GM21717 (cell line): Measurements from ENCODE around the gene ESYT1.

Experiments
- ATAC-seq: cut with Tn5 transposase; IDR thresholded peaks from one replicate; pipeline ENCODE4 v1.9.1; 2021; ENCODE audit warnings: mild to moderate bottlenecking, moderate library complexity; ENCODE audit not compliant: unreplicated experiment

Gene ESYT1, protein sequence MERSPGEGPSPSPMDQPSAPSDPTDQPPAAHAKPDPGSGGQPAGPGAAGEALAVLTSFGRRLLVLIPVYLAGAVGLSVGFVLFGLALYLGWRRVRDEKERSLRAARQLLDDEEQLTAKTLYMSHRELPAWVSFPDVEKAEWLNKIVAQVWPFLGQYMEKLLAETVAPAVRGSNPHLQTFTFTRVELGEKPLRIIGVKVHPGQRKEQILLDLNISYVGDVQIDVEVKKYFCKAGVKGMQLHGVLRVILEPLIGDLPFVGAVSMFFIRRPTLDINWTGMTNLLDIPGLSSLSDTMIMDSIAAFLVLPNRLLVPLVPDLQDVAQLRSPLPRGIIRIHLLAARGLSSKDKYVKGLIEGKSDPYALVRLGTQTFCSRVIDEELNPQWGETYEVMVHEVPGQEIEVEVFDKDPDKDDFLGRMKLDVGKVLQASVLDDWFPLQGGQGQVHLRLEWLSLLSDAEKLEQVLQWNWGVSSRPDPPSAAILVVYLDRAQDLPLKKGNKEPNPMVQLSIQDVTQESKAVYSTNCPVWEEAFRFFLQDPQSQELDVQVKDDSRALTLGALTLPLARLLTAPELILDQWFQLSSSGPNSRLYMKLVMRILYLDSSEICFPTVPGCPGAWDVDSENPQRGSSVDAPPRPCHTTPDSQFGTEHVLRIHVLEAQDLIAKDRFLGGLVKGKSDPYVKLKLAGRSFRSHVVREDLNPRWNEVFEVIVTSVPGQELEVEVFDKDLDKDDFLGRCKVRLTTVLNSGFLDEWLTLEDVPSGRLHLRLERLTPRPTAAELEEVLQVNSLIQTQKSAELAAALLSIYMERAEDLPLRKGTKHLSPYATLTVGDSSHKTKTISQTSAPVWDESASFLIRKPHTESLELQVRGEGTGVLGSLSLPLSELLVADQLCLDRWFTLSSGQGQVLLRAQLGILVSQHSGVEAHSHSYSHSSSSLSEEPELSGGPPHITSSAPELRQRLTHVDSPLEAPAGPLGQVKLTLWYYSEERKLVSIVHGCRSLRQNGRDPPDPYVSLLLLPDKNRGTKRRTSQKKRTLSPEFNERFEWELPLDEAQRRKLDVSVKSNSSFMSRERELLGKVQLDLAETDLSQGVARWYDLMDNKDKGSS

DNA sequence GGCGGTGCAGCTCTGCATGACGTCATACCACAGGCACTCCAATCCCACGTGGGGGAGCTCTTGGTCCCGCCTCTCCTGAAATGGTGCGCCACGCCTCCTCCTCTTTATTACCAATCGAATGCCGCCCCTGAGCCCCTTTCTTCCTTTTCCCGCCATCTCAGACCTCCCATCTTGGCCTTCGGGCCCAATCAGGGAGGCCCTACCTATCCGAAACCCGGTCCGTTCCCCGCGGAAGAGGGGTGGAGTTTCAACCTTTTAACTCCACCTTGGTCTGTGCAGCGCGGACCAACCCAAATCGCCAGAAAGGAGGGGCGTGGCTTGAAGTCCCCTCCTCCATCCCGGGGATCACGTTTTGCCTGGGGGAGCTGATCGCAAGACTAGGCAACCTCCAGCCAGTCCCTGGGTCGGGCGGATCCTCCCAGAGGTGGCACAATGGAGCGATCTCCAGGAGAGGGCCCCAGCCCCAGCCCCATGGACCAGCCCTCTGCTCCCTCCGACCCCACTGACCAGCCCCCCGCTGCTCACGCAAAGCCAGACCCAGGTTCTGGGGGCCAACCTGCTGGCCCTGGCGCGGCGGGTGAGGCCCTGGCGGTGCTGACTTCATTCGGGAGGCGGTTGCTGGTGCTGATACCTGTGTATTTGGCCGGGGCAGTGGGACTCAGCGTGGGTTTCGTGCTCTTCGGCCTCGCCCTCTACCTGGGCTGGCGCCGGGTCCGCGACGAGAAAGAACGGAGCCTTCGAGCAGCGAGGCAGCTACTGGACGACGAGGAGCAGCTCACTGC is at the start of gene ESYT1:
Gene ESYT1, plus strand, starts transcription at position 380 of the 782 bp plus-strand sequence. Its CDS starts 53 bp downstream, at position 433.
- peak; percentile 80 for ATAC-seq

DNA sequence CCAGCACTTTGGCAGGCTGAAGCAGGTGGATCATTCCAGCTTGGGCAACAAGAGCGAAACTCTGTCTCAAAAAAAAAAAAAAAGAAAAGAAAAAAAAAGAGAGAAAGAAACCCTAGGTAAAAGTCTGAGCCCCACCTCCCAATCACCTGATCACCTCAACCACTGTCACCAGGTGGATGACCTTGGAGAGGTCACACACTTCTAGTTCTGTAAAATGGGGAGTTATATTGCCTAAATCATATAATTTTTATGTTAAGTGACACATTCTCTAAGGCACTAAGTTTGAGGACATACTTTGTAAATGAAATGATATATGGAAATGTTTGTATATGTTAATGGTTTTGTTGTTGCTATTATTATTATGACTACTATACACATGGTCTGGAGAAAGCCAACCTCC is 49.6 kb upstream of the ESYT1 start:
- ATAC-seq = no peak

DNA sequence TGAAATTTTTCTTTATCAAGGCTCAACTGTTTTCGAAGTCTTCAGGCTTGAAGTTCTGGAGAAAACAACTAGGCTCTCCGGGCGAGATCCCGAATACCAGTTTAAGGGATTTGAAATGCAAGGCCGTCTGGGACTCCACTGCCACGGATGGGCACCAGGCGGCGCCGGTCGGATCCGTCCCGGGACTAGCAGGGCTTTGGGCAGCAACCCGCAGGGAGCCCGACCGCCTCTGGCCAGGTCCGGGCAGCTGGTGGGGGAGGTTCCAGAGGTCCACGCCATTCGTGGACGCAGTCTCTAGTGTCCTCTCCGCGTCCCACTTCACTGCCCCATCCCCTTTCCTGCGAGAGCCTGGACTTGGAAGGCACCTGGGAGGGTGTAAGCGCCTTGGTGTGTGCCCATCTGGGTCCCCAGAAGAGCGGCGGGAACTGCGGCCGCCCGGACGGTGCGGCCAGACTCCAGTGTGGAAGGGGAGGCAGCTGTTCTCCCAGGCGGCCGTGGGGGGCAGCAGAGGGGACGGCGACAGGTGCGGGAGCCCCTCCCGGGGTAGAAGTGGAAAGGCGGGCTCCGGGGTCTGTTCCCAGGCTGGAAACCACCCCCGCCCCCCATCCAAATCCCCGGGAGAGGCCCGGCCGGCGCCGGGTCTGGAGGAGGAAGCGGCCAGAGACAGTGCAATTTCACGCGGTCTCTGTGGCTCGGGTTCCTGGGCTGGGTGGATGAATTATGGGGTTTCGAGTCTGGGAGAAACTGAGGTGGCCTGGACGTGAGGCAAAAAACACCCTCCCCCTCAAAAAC is 48.9 kb upstream of the ESYT1 start:
- peak; percentile 54 for ATAC-seq

DNA sequence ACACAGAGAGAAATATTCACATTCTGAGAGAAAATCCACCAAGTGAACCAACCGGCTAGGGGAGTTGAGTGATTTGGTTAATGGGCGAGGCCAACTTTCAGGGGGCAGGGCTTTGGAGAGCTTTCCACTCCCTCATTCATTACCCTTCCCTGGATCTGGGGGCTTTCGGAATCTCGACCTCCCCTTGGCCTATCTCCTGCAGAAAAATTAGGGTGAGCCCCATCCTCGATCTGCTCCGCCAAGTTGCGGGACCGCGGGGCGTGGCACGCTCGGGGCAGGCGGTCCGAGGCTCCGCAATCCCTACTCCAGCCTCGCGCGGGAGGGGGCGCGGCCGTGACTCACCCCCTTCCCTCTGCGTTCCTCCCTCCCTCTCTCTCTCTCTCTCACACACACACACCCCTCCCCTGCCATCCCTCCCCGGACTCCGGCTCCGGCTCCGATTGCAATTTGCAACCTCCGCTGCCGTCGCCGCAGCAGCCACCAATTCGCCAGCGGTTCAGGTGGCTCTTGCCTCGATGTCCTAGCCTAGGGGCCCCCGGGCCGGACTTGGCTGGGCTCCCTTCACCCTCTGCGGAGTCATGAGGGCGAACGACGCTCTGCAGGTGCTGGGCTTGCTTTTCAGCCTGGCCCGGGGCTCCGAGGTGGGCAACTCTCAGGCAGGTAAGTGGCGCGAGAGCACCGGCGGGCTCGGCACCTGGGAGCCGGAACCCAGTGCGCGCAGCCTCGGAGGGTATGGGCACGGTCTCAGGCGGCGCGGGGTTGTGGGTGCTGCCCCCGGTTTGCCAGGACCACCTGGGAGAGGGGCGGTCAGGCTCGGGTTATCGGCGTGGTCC is 48.1 kb upstream of the ESYT1 start, which contains the start of gene ERBB3:
Gene ERBB3, plus strand, starts transcription at position 443 of the 833 bp plus-strand sequence. Its CDS starts 136 bp downstream, at position 579.
- ATAC-seq = peak; percentile 51

DNA sequence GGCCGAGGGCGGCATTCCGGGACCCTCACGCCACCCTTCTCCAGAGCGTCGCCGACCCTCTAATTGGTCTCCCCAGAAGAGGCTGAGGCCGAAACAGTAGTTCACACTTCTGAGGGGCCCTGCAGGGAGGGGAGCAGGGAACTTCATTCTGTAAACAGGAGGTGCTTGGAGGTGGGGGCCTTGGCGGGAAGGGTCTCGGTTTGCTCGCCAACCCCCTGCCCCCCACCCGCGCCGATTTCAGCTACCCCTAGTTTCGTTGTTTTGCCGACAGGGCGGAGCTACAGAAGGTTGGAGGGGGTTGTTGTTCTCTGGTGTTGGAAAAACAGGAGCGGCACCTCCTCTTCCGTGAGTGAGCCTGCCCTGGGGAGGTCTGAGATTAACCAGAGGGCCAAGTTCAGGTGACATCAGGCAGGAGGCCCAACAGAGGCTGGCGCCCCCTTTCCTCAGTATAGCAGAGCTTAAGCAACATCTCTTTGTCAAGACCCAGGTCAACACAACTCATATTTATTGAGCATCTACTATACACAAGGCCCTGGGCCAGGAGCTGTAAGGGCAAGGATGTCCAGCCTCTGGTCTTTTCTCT is 47.4 kb upstream of the ESYT1 start:
- no peak for ATAC-seq

DNA sequence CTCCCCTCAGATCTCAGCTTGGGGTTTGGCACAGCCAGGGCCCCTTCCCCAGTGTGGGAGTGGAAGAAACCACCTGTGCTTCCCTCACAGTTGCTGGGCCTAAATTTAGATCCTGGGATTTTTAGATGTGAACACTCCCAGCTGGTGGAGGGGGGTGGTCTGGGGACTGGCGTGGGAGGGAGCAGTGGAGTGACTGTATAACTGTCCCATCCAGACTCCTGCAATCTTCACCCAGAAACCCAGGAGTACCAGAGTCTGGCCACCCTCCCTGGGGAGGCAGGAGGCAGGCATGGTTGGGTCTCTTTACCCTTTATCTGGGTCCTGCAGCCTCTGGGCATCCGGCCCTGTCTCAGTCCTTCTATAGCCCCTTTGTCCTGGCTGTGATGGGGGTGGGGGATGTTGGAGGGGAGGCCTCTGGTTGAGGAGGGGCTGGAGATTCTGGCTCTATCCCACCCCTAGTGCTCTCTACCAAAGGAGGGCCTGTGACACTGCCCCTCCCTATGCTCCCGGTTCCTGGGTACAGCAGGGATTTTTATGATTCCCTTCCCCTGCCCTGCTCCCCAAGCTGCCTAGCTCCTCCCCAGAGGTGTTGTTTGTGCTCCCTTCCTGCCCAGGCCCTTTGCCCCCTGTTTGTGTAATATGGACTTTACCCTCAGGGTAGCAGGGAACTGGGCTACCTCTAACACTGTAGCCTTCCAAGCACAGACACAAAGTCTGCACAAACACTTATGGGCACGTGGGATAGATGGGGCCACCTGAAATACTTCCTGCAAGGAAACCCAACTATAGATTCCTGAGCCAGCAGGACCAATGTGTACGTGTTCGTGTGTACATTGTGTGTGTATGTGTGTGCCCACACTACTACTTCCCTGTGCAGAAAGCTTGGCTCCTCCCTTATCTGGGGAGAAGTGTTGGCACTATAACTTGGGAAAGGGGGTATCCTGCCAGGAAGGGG is 46.4 kb upstream of the ESYT1 start:
- ATAC-seq = no peak

DNA sequence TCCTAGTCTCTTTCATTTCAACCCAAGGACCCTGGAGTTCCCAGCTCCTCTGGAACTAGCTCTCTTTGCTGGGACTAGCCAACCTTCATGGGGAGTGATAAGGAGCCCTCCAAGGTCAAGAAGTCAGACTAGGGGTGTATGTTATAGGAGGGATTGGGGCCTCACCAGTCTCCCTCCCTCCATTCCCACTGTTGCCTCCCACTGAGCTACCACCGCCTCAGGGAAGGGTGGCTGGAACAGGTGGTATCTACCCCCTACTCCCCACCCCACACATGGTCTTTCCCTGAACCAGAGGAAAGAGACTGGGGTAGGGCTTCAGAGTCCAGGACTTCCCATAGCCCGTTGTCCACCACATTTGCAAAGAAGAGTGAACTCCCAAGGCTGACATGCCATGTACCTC is 45.7 kb upstream of the ESYT1 start:
- ATAC-seq = no peak

DNA sequence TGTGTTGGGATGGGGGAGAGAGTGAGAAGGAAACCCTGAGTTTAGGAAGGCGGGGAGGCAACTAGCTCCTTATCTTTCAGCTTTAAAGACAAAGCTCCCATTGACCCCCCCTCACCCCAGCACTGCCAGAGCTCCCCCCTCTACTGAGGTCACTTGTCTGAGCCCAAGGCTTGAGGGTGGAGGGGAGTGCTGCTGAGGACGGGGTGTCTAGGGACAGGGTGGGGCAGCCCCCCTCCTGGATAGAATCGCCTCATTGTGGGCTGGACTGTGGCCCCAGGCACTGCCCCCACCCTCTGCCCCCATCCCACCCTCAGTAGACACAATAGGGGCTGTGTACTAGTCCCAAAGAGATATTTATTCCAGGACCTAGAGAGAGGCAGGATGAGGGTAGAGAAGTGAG is 45.1 kb upstream of the ESYT1 start:
- no peak for ATAC-seq

DNA sequence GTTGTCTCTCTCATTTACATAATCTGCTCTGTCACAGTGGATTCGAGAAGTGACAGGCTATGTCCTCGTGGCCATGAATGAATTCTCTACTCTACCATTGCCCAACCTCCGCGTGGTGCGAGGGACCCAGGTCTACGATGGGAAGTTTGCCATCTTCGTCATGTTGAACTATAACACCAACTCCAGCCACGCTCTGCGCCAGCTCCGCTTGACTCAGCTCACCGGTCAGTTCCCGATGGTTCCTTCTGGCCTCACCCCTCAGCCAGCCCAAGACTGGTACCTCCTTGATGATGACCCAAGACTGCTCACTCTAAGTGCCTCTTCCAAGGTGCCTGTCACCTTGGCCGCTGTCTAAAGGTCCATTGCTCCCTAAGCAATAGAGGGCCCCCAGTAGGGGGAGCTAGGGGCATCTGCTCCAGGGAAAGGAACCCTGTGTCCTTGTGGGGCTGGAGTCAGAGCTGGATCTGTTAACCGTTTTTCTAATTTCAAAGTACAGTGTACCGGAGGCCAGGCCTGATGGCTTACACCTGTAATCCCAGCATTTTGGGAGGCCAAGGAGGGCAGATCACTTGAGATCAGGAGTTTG is 43.0 kb upstream of the ESYT1 start:
- no peak for ATAC-seq

DNA sequence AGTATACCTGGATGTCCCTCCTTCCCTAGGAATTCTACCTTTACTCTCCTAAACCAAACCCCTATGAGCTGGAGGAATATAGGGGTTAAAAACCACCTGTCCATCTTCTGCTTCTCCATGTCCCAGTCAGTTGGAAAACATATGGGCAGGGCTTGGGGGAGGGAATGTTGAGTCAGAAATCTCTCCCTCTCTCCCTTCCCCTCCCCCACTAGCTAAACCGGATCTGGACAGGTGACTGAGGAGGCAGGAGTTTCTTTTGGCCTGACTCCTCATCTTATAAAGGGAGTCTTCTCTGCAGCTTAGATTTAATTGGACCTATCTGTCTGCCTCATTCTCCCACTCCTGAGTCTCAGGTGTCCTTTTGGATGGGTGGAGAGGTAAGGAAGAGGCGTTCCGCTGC is 42.0 kb upstream of the ESYT1 start:
- no peak for ATAC-seq

DNA sequence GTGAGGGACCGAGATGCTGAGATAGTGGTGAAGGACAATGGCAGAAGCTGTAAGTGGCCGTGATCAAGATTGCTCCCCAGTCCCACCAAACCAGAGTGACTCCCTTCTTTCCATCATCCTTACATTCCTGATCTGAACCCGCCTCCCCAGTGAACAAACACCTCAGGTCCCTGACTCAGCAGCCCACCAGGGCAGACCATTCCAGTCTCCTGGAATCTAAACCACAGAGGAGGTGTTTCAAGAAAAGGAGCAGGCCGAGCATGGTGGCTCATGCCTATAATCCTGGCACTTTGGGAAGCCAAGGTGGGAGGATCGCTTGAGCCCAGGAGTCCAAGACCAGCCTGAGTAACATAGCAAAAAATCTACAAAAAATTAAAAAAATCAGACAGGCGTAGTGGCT is 41.5 kb upstream of the ESYT1 start:
- no peak for ATAC-seq

DNA sequence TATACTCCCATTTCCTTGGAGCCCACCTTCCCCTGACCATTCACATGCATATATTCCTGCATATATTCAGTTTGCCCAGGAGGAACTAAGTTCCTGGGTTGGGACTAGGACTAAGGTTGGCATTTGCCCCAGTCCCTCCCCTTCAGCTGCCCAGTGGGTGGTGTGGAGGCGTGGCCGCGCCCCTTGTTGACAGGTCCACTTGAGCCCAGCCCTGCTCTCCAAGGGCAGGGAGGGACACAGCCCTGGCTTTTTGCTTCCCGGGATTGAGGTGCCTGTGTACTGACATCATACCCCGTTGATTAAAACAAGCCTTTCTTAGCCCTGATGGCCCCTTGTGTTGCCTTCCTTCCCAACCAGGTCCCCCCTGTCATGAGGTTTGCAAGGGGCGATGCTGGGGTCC is 40.8 kb upstream of the ESYT1 start:
- no peak for ATAC-seq

DNA sequence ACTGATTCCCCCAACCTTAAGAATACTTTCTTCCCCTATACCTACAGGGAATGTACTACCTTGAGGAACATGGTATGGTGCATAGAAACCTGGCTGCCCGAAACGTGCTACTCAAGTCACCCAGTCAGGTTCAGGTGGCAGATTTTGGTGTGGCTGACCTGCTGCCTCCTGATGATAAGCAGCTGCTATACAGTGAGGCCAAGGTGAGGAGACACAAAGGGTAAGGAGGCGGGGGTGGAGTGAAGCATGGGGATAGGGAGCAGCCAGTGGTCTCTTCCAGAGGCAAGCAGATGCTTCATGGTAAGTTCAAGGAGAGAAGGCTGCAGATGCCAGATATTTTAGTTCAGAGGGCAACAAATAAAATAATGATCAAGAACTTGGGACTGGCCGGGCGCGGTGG is 30.3 kb upstream of the ESYT1 start:
- ATAC-seq = no peak

DNA sequence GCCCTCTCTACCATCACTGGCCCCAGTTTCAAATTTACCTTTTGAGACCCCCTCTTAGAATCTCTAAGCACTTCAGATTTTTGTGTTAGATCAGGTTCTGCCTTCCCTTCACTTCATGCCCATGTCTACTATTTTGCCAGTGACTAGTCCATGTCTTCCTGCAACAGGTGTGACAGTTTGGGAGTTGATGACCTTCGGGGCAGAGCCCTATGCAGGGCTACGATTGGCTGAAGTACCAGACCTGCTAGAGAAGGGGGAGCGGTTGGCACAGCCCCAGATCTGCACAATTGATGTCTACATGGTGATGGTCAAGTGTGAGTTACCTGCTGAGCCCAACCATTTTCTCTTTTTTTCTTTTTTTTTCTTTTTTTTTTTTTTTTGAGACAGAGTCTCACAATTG is 29.5 kb upstream of the ESYT1 start:
- ATAC-seq = no peak

DNA sequence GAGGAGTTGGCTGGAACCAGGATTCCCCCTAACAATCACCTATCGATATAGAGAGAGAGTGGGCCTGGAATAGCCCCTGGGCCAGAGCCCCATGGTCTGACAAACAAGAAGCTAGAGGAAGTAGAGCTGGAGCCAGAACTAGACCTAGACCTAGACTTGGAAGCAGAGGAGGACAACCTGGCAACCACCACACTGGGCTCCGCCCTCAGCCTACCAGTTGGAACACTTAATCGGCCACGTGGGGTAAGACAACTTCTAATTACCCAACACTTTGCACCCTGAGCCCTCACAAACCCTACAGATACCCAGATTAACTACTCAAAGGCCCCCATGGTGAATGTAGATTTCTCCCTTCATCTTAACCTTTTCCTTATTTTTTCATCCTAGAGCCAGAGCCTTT is 28.3 kb upstream of the ESYT1 start:
- no peak for ATAC-seq

DNA sequence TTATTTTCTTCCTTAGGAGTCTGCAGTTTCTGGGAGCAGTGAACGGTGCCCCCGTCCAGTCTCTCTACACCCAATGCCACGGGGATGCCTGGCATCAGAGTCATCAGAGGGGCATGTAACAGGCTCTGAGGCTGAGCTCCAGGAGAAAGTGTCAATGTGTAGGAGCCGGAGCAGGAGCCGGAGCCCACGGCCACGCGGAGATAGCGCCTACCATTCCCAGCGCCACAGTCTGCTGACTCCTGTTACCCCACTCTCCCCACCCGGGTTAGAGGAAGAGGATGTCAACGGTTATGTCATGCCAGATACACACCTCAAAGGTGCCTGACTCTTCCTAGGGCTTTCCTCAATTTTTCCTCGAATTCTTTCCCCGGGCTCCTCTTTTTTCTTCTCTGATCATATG is 27.0 kb upstream of the ESYT1 start:
- ATAC-seq = no peak

DNA sequence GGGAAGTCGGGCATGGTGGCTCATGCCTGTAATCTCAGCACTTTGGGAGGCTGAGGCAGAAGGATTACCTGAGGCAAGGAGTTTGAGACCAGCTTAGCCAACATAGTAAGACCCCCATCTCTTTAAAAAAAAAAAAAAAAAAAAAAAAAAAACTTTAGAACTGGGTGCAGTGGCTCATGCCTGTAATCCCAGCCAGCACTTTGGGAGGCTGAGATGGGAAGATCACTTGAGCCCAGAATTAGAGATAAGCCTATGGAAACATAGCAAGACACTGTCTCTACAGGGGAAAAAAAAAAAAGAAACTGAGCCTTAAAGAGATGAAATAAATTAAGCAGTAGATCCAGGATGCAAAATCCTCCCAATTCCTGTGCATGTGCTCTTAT is 25.4 kb upstream of the ESYT1 start:
- no peak for ATAC-seq
